ENCODE measurements around the gene KNDC1.
"Not testable (repeated sequence)": the region's sequence is repeated elsewhere in the genome, so short reads cannot be mapped to it uniquely, and the experiment has no call there.

GRCh38 chr10:133151071-133151470, 8.9 kb upstream of the KNDC1 start:
- TF ChIP-seq CTCF (IDR thresholded peaks at IDR 0.05; ENCODE audit: low read depth, low read length); EZH2phosphoT487 (IDR thresholded peaks at IDR 0.05; ENCODE audit: low read depth): not testable (repeated sequence)
